Measurements from ENCODE around the gene IGSF3.
"Not testable (repeated sequence)": the region's sequence is repeated elsewhere in the genome, so short reads cannot be mapped to it uniquely, and the experiment has no call there.

The IGSF3 gene

GRCh38 chr1:116631996-116632925, 35.3 kb downstream of the IGSF3 start:
- in situ Hi-C loops (cut with HindIII; ENCODE audit: low sequenced_read_pairs): not testable (repeated sequence)

- in situ Hi-C loops (cut with HindIII; ENCODE audit: low sequenced_read_pairs): not testable (repeated sequence)
Measured at GRCh38 chr1:116631554-116631953, 36.0 kb downstream of the IGSF3 start.

- in situ Hi-C loops (cut with HindIII; ENCODE audit: low sequenced_read_pairs): not testable (repeated sequence)
Measured at GRCh38 chr1:116630057-116630456, 37.5 kb downstream of the IGSF3 start.

- in situ Hi-C loops (cut with HindIII; ENCODE audit: low sequenced_read_pairs): not testable (repeated sequence)
Measured at GRCh38 chr1:116629441-116629840, 38.1 kb downstream of the IGSF3 start.

GRCh38 chr1:116628448-116628847, 39.1 kb downstream of the IGSF3 start:
- in situ Hi-C loops (cut with HindIII; ENCODE audit: low sequenced_read_pairs): no loop called here

- in situ Hi-C loops (cut with HindIII; ENCODE audit: low sequenced_read_pairs): not testable (repeated sequence)
Measured at GRCh38 chr1:116627357-116627756, 40.2 kb downstream of the IGSF3 start.

- in situ Hi-C loops (cut with HindIII; ENCODE audit: low sequenced_read_pairs): not testable (repeated sequence)
Measured at GRCh38 chr1:116626915-116627314, 40.6 kb downstream of the IGSF3 start.

GRCh38 chr1:116625155-116625554, 42.4 kb downstream of the IGSF3 start:
- in situ Hi-C loops (cut with HindIII; ENCODE audit: low sequenced_read_pairs): not testable (repeated sequence)

GRCh38 chr1:116624040-116624439, 43.5 kb downstream of the IGSF3 start:
- in situ Hi-C loops (cut with HindIII; ENCODE audit: low sequenced_read_pairs): no loop called here

- in situ Hi-C loops (cut with HindIII; ENCODE audit: low sequenced_read_pairs): not testable (repeated sequence)
Measured at GRCh38 chr1:116622496-116622895, 45.0 kb downstream of the IGSF3 start.

- in situ Hi-C loops (cut with HindIII; ENCODE audit: low sequenced_read_pairs): not testable (repeated sequence)
Measured at GRCh38 chr1:116621756-116622155, 45.8 kb downstream of the IGSF3 start.

- in situ Hi-C loops (cut with HindIII; ENCODE audit: low sequenced_read_pairs): not testable (repeated sequence)
Measured at GRCh38 chr1:116620392-116620791, 47.1 kb downstream of the IGSF3 start.

GRCh38 chr1:116619106-116619505, 48.4 kb downstream of the IGSF3 start:
- in situ Hi-C loops (cut with HindIII; ENCODE audit: low sequenced_read_pairs): not testable (repeated sequence)

- in situ Hi-C loops (cut with HindIII; ENCODE audit: low sequenced_read_pairs): not testable (repeated sequence)
Measured at GRCh38 chr1:116617808-116618207, 49.7 kb downstream of the IGSF3 start.

- in situ Hi-C loops (cut with HindIII; ENCODE audit: low sequenced_read_pairs): not testable (repeated sequence)
Measured at GRCh38 chr1:116613825-116614224, 53.7 kb downstream of the IGSF3 start.

GRCh38 chr1:116609801-116610371, 57.6 kb downstream of the IGSF3 start:
- in situ Hi-C loops (cut with HindIII; ENCODE audit: low sequenced_read_pairs): not testable (repeated sequence)

GRCh38 chr1:116608841-116609240, 58.7 kb downstream of the IGSF3 start:
- in situ Hi-C loops (cut with HindIII; ENCODE audit: low sequenced_read_pairs): not testable (repeated sequence)

- in situ Hi-C loops (cut with HindIII; ENCODE audit: low sequenced_read_pairs): not testable (repeated sequence)
Measured at GRCh38 chr1:116608151-116608550, 59.4 kb downstream of the IGSF3 start.

- in situ Hi-C loops (cut with HindIII; ENCODE audit: low sequenced_read_pairs): not testable (repeated sequence)
Measured at GRCh38 chr1:116607463-116607862, 60.1 kb downstream of the IGSF3 start.

- in situ Hi-C loops (cut with HindIII; ENCODE audit: low sequenced_read_pairs): not testable (repeated sequence)
Measured at GRCh38 chr1:116606067-116606466, 61.5 kb downstream of the IGSF3 start.

GRCh38 chr1:116605315-116605714, 62.2 kb downstream of the IGSF3 start:
- in situ Hi-C loops (cut with HindIII; ENCODE audit: low sequenced_read_pairs): no loop called here

- in situ Hi-C loops (cut with HindIII; ENCODE audit: low sequenced_read_pairs): not testable (repeated sequence)
Measured at GRCh38 chr1:116604408-116604807, 63.1 kb downstream of the IGSF3 start.

All from endothelial cell of hepatic sinusoid (primary cell).